Hepatocyte (in vitro differentiated cells): ENCODE results near the gene ALDH5A1.

Experiments used
- EZH2 ChIP-seq: fragments of 200-600 bp; sonication (generic); IDR thresholded peaks from 2 replicates; pipeline ENCODE4 v1.6.1; 2016; ENCODE audit warnings: antibody characterized with exemption, mild to moderate bottlenecking, borderline replicate concordance
- TF ChIP-seq, protein P1 (sequence below): fragments of 200-600 bp; sonication (generic); IDR thresholded peaks from 2 replicates; pipeline ENCODE4 v1.5.1; 2016; ENCODE audit warnings: antibody characterized with exemption, mild to moderate bottlenecking; ENCODE audit not compliant: poor library complexity

DNA sequence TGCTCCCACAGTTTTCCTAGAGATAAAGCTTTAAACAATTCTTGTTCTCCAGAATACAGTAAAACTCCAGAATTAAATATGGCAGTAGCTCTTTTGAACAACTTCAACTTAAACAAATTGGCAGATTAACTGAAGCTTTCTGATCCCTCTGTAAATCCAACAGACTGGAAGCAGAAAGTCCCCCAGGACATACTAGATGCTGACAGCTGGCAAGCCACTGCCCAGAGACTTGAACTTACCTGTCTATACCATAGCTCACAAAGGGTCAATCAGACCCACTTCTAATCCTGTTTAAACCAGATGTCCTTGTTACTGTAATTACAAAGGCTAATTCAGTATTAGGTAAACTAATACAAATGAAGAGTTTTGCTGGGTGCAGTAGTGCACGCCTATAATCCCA lies 17.7 kb upstream of the ALDH5A1 start:
- TF ChIP-seq, protein P1, sequence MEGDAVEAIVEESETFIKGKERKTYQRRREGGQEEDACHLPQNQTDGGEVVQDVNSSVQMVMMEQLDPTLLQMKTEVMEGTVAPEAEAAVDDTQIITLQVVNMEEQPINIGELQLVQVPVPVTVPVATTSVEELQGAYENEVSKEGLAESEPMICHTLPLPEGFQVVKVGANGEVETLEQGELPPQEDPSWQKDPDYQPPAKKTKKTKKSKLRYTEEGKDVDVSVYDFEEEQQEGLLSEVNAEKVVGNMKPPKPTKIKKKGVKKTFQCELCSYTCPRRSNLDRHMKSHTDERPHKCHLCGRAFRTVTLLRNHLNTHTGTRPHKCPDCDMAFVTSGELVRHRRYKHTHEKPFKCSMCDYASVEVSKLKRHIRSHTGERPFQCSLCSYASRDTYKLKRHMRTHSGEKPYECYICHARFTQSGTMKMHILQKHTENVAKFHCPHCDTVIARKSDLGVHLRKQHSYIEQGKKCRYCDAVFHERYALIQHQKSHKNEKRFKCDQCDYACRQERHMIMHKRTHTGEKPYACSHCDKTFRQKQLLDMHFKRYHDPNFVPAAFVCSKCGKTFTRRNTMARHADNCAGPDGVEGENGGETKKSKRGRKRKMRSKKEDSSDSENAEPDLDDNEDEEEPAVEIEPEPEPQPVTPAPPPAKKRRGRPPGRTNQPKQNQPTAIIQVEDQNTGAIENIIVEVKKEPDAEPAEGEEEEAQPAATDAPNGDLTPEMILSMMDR = no peak
- TF ChIP-seq EZH2 = no peak
